IPS-15b (cell line): ENCODE results near the gene TAF11L2.
"Not testable (repeated sequence)": the region's sequence is repeated elsewhere in the genome, so short reads cannot be mapped to it uniquely, and the experiment has no call there.

Experiments
- H3K27me3 ChIP-seq: one replicate; pipeline ENCODE4 v1.6.1; 2013; ENCODE audit warnings: low read length; ENCODE audit not compliant: control insufficient read depth, insufficient read depth
- H3K36me3 ChIP-seq: one replicate; pipeline ENCODE4 v1.6.1; 2013; ENCODE audit warnings: low read length; ENCODE audit not compliant: control insufficient read depth, insufficient read depth
- H3K4me1 ChIP-seq: one replicate; pipeline ENCODE4 v1.6.1; 2013; ENCODE audit warnings: mild to moderate bottlenecking, low read length; ENCODE audit not compliant: control insufficient read depth, insufficient read depth
- H3K4me3 ChIP-seq: one replicate; pipeline ENCODE4 v1.5.1; 2013; ENCODE audit warnings: low read depth, low read length
- H3K9ac ChIP-seq: one replicate; pipeline ENCODE4 v1.6.1; 2013; ENCODE audit warnings: low read depth, mild to moderate bottlenecking, low read length
- H3K9me3 ChIP-seq: one replicate; pipeline ENCODE4 v1.6.1; 2013; ENCODE audit warnings: mild to moderate bottlenecking, low read length; ENCODE audit not compliant: control insufficient read depth, insufficient read depth

Gene TAF11L2

GRCh38 chr5:17486464-17487173 lies 11.4 kb upstream of the TAF11L2 start:
- H3K36me3 ChIP-seq, H3K9ac ChIP-seq, H3K4me3 ChIP-seq: not testable (repeated sequence)

DNA sequence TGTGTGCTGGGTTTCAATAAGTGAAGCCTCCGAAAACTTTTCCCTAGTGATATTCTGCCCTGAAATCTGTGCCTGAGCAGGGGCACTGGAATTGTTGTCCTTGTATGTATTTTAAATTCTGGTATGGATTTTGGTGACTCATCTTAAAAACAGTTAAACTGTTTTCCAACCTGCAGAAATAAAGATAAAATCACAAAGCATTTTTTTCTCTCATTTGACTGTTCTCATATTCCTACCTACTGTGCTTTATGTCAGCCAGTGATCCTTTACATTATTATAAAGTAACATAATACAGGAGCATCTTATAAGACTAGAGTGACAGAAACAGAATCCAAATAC lies 10.9 kb upstream of the TAF11L2 start:
- Histone ChIP-seq H3K9me3 (no peaks in the 10 kb centered on the region), H3K4me1 (no peaks in the 10 kb centered on the region), H3K4me3 (no peak overlapping the region), H3K9ac (no peak overlapping the region), H3K36me3 (no peaks in the 10 kb centered on the region), H3K27me3 (no peaks in the 10 kb centered on the region)

More at GRCh38 chr5:17486464-17487173, 11.4 kb upstream of the TAF11L2 start:
- not testable (repeated sequence) for H3K27me3 ChIP-seq, H3K4me1 ChIP-seq, H3K9me3 ChIP-seq

DNA sequence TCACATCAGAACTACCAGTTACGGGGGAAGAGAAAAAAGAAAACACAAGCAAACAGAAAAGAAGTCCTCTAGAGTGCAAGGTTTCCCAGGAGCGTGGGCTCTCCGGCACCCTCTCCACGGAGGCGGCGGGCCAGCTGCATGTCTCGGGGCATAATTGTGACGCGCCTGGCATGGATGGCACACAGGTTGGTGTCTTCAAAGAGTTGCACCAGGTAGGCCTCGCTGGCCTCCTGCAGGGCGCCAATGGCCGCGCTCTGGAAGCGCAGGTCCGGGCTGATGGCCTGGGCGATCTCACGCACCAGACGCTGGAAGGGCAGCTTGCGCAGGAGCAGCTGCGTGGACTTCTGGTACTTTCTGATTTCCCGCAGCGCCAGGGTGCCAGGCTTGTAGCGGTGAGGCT lies 6.8 kb upstream of the TAF11L2 start:
- H3K36me3 ChIP-seq, H3K27me3 ChIP-seq, H3K4me3 ChIP-seq, H3K9ac ChIP-seq, H3K9me3 ChIP-seq, H3K4me1 ChIP-seq: not testable (repeated sequence)

DNA sequence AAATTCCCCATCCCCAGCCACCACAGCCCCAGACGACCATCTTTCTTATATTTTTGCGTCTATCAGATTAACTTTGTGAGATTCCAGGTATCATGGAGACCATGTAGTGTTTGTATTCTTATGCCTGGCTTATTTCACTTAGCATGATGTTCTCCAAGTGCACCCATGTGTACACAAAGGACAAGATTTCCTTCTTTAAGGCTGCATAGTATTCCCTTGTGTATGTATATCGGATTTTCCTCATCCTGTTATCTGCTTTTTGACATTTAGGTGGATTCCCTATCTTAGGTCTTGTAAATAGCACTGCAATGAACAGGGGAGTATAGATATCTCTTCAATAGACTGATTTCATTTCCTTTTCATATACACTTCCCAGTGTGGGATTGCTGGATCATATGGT lies 5.3 kb upstream of the TAF11L2 start:
- Histone ChIP-seq H3K36me3 (no peaks in the 10 kb centered on the region), H3K4me1 (no peaks in the 10 kb centered on the region), H3K4me3 (no peak overlapping the region), H3K9me3 (no peaks in the 10 kb centered on the region), H3K27me3 (no peaks in the 10 kb centered on the region), H3K9ac (no peak overlapping the region)

- H3K9ac ChIP-seq: no peak overlapping the region
- no peaks in the 10 kb centered on the region for H3K4me1 ChIP-seq
- H3K4me3 ChIP-seq: no peak overlapping the region
- H3K36me3 ChIP-seq: no peaks in the 10 kb centered on the region
- H3K9me3 ChIP-seq: no peaks in the 10 kb centered on the region
- no peaks in the 10 kb centered on the region for H3K27me3 ChIP-seq
Measured at GRCh38 chr5:17497446-17497845, 585 bp upstream of the TAF11L2 start.

DNA sequence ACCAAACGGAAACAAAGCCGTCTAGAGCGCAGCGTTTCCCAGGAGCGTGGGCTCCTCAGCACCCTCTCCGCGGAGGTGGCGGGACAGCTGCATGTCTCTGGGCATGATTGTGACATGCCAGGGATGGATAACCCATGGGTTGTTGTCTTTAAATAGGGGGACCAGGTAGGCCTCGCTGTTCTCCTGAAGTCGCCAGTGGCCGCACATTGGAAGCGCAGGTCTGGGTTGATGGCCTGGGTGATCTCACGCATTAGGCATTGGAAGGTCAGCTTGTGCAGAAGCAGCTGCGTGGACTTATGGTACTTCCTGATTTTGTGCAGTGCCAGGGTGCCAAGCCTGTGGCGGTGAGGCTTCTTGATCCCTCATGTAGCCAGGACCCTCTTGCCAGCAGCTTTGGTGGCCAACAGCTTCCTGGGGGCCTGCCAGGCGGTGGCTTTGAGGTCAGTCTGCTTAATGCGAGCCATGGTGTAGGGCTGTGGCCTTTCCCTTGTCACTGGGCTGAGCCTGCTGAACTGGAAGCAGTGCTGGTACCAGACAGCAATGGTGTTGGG lies 13.8 kb downstream of the TAF11L2 start:
- H3K4me1 ChIP-seq: no peaks in the 10 kb centered on the region
- no peaks in the 10 kb centered on the region for H3K27me3 ChIP-seq
- no peak overlapping the region for H3K9ac ChIP-seq
- H3K9me3 ChIP-seq: no peaks in the 10 kb centered on the region
- no peaks in the 10 kb centered on the region for H3K36me3 ChIP-seq
- H3K4me3 ChIP-seq: no peak overlapping the region

DNA sequence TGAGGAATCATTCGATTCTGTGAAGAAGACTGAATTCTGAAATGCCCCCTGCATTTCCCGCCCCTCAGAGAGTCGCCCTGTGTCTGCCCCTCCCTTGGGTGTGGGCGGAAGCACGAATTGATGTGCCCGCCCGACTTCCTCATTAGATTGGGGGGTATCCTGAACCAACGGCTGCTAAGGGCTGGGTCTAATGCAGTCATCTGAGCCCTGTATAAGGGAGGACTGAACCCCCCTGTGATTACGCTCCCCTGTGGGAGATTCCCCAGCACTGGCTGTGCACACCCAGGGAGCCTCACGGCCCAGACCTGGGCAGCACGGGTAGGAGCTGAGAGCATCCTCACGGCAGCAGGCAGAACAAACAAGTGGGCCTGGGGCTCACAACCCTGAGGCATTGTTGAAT lies 19.5 kb downstream of the TAF11L2 start:
- H3K4me1 ChIP-seq, H3K27me3 ChIP-seq, H3K9ac ChIP-seq, H3K36me3 ChIP-seq, H3K4me3 ChIP-seq, H3K9me3 ChIP-seq: not testable (repeated sequence)

DNA sequence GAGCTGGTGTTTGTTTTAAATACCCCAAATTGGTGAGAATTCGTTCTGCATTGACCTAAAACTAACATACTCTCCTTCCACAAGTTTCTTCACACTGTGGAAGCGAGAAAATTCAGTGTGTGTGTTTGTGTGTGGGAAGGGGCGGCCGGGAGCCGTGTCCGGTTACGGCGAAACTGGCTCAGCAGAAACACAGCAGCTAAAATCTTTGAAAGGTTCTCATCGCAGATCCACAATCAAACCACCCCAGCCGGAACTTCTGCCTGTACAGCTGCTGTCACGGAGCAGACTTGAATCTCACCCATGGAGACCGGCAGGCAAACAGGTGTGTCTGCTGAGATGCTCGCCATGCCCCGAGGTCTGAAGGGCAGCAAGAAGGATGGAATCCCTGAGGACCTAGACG lies 20.0 kb downstream of the TAF11L2 start, which contains the start of gene TAF11L3:
Gene TAF11L3 (plus strand): TSS at position 301 of the 400 bp plus-strand sequence.
- H3K9me3 ChIP-seq, H3K27me3 ChIP-seq, H3K4me1 ChIP-seq, H3K4me3 ChIP-seq, H3K36me3 ChIP-seq, H3K9ac ChIP-seq: not testable (repeated sequence)

- H3K4me1 ChIP-seq, H3K36me3 ChIP-seq, H3K4me3 ChIP-seq, H3K27me3 ChIP-seq, H3K9me3 ChIP-seq, H3K9ac ChIP-seq: not testable (repeated sequence)
Measured at GRCh38 chr5:17519508-17519907, 21.5 kb downstream of the TAF11L2 start.

DNA sequence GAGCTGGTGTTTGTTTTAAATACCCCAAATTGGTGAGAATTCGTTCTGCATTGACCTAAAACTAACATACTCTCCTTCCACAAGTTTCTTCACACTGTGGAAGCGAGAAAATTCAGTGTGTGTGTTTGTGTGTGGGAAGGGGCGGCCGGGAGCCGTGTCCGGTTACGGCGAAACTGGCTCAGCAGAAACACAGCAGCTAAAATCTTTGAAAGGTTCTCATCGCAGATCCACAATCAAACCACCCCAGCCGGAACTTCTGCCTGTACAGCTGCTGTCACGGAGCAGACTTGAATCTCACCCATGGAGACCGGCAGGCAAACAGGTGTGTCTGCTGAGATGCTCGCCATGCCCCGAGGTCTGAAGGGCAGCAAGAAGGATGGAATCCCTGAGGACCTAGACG lies 23.5 kb downstream of the TAF11L2 start, which contains the start of gene TAF11L4:
Gene TAF11L4 (plus strand): TSS at position 301 of the 400 bp plus-strand sequence.
- not testable (repeated sequence) for H3K9me3 ChIP-seq, H3K4me3 ChIP-seq, H3K27me3 ChIP-seq, H3K36me3 ChIP-seq, H3K4me1 ChIP-seq, H3K9ac ChIP-seq

DNA sequence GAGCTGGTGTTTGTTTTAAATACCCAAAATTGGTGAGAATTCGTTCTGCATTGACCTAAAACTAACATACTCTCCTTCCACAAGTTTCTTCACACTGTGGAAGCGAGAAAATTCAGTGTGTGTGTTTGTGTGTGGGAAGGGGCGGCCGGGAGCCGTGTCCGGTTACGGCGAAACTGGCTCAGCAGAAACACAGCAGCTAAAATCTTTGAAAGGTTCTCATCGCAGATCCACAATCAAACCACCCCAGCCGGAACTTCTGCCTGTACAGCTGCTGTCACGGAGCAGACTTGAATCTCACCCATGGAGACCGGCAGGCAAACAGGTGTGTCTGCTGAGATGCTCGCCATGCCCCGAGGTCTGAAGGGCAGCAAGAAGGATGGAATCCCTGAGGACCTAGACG lies 26.9 kb downstream of the TAF11L2 start, which contains the start of gene TAF11L5:
Gene TAF11L5 (plus strand): TSS at position 301 of the 400 bp plus-strand sequence.
- H3K4me1 ChIP-seq, H3K27me3 ChIP-seq, H3K9me3 ChIP-seq, H3K36me3 ChIP-seq, H3K4me3 ChIP-seq, H3K9ac ChIP-seq: not testable (repeated sequence)

DNA sequence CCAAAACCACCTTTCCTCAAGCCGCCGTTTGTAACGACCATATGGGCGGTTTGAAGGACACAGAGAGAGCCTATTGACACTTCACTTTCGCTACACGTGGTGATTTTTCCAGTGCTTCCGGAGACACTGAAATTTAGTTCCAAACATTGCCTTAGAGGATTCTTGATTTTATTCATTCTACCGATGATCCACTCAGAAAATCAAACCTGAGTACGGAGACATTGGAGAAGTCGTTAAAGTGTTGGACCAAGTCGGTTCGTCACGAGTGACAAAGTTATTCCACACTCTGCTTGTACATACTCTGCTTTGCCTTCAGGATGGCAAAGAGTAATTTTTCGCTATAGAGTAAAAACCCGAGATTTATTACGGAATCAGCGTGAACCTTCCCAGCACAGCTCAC lies 28.5 kb downstream of the TAF11L2 start:
- not testable (repeated sequence) for H3K9ac ChIP-seq, H3K9me3 ChIP-seq, H3K27me3 ChIP-seq, H3K36me3 ChIP-seq, H3K4me1 ChIP-seq, H3K4me3 ChIP-seq
